Colonic mucosa (tissue), 4 donors: ENCODE data around the gene CDH4. TPM values are rescaled to one million over a fixed set of nuclear protein-coding genes. Genes with fewer than 3 reads are reported as not detected.

Experiments
- DNase-seq: peaks from one replicate; pipeline ENCODE4 v3.0.0-alpha.2; 2020
- H3K27ac ChIP-seq: fragments of 200-600 bp; one replicate; pipeline ENCODE4 v1.8.0; 2021
- H3K27me3 ChIP-seq: fragments of 200-600 bp; one replicate; pipeline ENCODE4 v1.8.0; 2021
- H3K36me3 ChIP-seq: fragments of 200-600 bp; one replicate; pipeline ENCODE4 v1.8.0; 2021
- H3K4me1 ChIP-seq: fragments of 200-600 bp; one replicate; pipeline ENCODE4 v1.8.0; 2021; ENCODE audit warnings: mild to moderate bottlenecking
- H3K4me3 ChIP-seq: fragments of 200-600 bp; one replicate; pipeline ENCODE4 v1.8.0; 2021
- H3K9ac ChIP-seq, 2 donors: one replicate each; pipeline ENCODE4 v1.7.0; 2013; ENCODE audit warnings: control low read depth in 2 of 2, low read depth in 2 of 2, low read length in 2 of 2
- H3K9me3 ChIP-seq: fragments of 200-600 bp; one replicate; pipeline ENCODE4 v1.8.0; 2021
- intact Hi-C: fragments of 100-400 bp; cut with DNase I; formaldehyde crosslinking; loops from one replicate; pipeline ENCODE4 v1.14.1; 2022
- total RNA-seq, 2 donors: library from RNA; stranded (reverse); fragmentation: NEBNext Ultra II Directional in 1 of 2; extraction: Animal tissue kit (Norgen Biotek cat#: 25700) in 1 of 2; gene quantifications; one replicate each; pipeline ENCODE4 v1.2.1, GENCODE V29; 2021
- TF ChIP-seq, protein P1 (sequence below): fragments of 200-600 bp; IDR thresholded peaks from one replicate; pipeline ENCODE4 v1.8.0; 2022; ENCODE audit warnings: antibody characterized with exemption, mild to moderate bottlenecking
- donor health status: healthy.
- donor health status: DM: no; HTN: no; CAD: no.
- donor health status: DM: no; HTN: no; CAD: no.

CDH4 gene
- total RNA-seq, 2 donors from 2014 or later = 0.08 TPM; not detected in 1

DNA sequence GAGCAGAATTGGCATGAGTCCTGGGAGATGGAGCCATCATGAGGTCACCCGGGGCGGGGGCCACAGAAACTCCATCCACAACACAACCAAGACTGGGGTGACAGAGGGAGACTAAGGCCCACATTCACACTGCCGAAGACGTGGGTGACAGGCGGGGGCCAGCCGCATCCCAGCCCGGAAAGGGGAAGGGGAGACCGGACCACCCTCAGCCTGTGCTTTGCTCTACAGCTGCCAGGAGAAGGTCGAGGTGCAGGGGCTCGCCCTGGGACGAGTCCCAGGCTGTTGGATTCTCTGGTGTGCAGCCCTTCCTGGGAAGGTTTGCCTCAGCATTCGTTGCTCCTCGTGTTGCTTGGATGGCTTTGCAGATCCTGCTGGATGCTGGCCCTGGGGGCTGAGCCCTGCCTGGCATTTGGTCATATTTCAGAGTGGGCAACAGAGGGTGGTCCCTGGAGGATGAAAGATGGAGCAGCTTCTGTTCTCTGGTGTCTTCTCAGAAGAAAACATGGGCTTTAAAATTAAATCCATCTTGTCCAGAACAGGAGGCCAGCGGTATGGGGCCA is 484.8 kb downstream of the CDH4 start:
- H3K9ac ChIP-seq = no peak overlapping the region
- H3K27ac ChIP-seq = no peak overlapping the region
- no peaks in the 10 kb centered on the region for H3K27me3 ChIP-seq
- H3K9me3 ChIP-seq = no peaks in the 10 kb centered on the region
- no peaks in the 10 kb centered on the region for H3K36me3 ChIP-seq
- H3K4me3 ChIP-seq = no peak overlapping the region
- intact Hi-C loops = no loop called here
- H3K4me1 ChIP-seq = no peaks in the 10 kb centered on the region
- no peak for DNase-seq
- TF ChIP-seq, protein P1, sequence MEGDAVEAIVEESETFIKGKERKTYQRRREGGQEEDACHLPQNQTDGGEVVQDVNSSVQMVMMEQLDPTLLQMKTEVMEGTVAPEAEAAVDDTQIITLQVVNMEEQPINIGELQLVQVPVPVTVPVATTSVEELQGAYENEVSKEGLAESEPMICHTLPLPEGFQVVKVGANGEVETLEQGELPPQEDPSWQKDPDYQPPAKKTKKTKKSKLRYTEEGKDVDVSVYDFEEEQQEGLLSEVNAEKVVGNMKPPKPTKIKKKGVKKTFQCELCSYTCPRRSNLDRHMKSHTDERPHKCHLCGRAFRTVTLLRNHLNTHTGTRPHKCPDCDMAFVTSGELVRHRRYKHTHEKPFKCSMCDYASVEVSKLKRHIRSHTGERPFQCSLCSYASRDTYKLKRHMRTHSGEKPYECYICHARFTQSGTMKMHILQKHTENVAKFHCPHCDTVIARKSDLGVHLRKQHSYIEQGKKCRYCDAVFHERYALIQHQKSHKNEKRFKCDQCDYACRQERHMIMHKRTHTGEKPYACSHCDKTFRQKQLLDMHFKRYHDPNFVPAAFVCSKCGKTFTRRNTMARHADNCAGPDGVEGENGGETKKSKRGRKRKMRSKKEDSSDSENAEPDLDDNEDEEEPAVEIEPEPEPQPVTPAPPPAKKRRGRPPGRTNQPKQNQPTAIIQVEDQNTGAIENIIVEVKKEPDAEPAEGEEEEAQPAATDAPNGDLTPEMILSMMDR = no peak

DNA sequence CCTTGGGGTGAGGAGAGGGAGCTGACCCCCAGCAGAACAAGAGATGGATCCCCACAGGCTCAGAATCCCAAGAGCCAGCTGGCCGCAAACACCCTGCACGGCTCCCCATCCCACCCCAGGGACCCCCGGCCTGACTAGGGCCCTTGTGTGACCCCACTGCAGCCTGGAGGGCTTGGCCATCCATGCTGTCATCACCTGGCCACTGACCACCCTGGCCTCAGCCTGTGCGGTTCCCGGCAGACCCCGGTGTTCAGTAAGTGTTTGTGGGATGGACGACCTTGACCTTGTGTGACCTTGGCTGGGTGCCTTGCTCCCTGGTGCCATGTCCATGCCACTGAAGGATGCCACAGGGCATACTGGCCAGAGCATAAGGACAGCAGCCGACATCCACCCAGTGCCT is 485.3 kb downstream of the CDH4 start:
- Histone ChIP-seq H3K27ac (no peak overlapping the region), H3K36me3 (no peaks in the 10 kb centered on the region), H3K9ac (no peak overlapping the region), H3K27me3 (no peaks in the 10 kb centered on the region), H3K9me3 (no peaks in the 10 kb centered on the region), H3K4me3 (no peak overlapping the region), H3K4me1 (no peaks in the 10 kb centered on the region)
- no peak for DNase-seq
- intact Hi-C loops = no loop called here
- TF ChIP-seq, protein P1 = no peak

DNA sequence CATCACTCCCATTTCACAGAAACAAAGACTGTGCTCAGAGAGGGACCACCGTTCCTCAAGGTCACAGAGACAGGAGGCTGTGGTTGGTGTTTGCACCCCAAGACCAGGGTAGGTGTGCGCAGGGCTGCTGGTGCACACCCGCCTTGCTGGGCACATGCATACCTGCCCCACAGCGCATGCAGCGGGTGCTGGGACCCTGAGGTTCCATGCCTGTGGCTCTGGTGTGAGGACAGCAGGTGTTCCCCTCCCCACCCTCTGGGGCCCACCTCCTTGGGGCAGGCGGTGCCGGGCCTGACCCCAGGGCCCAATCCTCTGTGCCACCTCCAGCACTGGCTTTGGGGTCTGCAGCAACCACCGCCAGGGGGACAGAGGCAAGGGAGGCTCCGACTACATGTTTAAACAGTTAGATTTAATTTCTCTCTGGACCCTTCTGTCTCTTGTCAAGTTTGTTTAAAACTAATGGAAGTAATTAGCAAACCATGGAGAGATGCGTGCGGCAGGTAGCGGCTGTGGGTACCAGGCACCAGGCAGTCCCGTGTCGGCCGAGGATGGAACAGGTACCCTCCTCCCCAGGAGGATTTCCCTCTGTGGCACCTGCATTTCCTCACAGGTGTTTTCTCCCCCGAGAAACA is 485.9 kb downstream of the CDH4 start:
- Histone ChIP-seq H3K4me3 (no peak overlapping the region), H3K9ac (no peak overlapping the region), H3K27me3 (no peaks in the 10 kb centered on the region), H3K4me1 (no peaks in the 10 kb centered on the region), H3K9me3 (no peaks in the 10 kb centered on the region), H3K27ac (no peak overlapping the region), H3K36me3 (no peaks in the 10 kb centered on the region)
- no peak for DNase-seq
- TF ChIP-seq, protein P1 = no peak
- intact Hi-C loops = no loop called here

DNA sequence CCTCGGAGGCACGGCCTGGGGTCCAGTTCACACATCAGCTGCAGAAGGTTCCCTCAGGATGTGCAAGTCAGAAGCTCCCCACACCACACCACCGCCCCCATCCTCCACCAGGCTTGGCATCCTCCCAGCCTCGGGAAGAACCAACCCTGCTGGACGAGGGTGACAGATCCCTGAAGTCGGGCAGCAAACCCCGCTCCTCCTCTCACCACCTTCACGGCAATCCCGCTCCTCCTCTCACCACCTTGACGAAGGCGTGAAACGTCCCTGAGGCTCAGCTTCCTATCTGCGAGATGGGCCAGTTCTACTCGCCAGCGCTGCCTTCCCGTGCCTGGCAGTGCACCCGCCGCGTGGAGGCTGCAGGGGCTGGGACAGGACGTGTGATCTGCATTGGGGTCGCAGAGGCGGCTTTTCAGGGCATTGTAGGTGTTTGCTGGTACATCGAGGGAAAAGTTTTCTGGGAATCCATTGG is 486.6 kb downstream of the CDH4 start:
- no peaks in the 10 kb centered on the region for H3K4me1 ChIP-seq

DNA sequence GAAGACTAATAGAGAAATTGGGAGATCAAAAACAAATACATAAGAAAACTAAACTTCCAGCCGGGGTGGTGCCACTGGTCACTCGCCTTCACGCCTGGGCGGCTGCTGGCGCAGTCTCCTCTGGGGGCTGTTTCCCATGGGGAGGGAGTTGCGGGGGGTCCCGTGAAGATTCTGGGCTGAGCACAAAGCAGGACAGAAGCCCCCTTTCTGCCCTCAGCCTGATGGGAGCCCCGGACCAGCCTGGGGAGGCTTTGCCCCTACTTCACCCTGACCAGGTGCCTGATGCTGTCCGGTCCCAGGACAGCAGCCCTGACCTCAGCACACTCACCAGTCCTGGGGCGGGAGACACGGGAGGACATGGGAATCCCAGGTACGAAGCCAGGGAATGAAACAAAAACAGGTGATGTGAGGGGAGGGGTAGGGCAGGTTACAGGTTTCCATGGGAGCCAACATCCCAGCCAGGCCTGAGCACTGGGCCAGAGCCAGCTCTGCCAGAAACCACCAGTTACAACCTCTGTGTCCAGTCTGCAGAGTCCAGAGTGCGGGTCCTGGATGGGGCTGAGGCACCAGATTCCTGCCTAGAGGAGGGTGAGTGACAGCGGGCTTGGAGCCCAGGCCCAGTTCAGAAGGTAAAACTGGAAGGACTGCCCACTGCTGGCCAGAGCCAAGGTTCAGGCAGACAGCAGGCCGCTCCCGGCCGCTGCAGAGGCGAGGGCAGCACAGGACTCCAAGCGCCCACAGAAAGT is 487.2 kb downstream of the CDH4 start:
- TF ChIP-seq, protein P1 = no peak
- no peak overlapping the region for H3K4me3 ChIP-seq
- no peaks in the 10 kb centered on the region for H3K27me3 ChIP-seq
- H3K27ac ChIP-seq = no peak overlapping the region
- no peak overlapping the region for H3K9ac ChIP-seq
- DNase-seq = no peak
- H3K36me3 ChIP-seq = no peaks in the 10 kb centered on the region
- H3K4me1 ChIP-seq = no peaks in the 10 kb centered on the region
- intact Hi-C loops = no loop called here
- no peaks in the 10 kb centered on the region for H3K9me3 ChIP-seq

More for the DNA sequence above, 486.6 kb downstream of the CDH4 start:
- DNase-seq = no peak
- Histone ChIP-seq H3K36me3 (no peaks in the 10 kb centered on the region), H3K4me3 (no peak overlapping the region), H3K9me3 (no peaks in the 10 kb centered on the region), H3K9ac (no peak overlapping the region), H3K27me3 (no peaks in the 10 kb centered on the region), H3K27ac (no peak overlapping the region)
- TF ChIP-seq, protein P1 = no peak
- intact Hi-C loops = no loop called here
